H9 (cell line): ENCODE data around the gene ZDHHC16. TPM values are rescaled to one million over a fixed set of nuclear protein-coding genes. Genes with fewer than 3 reads are reported as not detected.

Experiments used
- DNase-seq: peaks from one replicate; pipeline ENCODE4 v3.0.0-alpha.2; 2017
- H2AFZ ChIP-seq: one replicate; pipeline ENCODE4 v1.6.1; 2013; ENCODE audit warnings: mild to moderate bottlenecking, low read length, control low read depth, moderate library complexity
- H2AK5ac ChIP-seq: 2 replicates; pipeline ENCODE4 v1.6.1; 2013; ENCODE audit warnings: low read length, control low read depth, mixed read lengths; ENCODE audit not compliant: insufficient read length
- H2BK120ac ChIP-seq: one replicate; pipeline ENCODE4 v1.6.1; 2013; ENCODE audit warnings: low read depth, mild to moderate bottlenecking, low read length, control low read depth, inconsistent platforms; ENCODE audit not compliant: poor library complexity, severe bottlenecking
- H2BK12ac ChIP-seq: 2 replicates; pipeline ENCODE4 v1.6.1; 2013; ENCODE audit warnings: low read length, control low read depth, mixed read lengths, low read depth; ENCODE audit not compliant: insufficient read length
- H2BK15ac ChIP-seq: 2 replicates; pipeline ENCODE4 v1.6.1; 2013; ENCODE audit warnings: low read depth, low read length, control low read depth
- H2BK20ac ChIP-seq: one replicate; pipeline ENCODE4 v1.6.1; 2013; ENCODE audit warnings: low read depth, mild to moderate bottlenecking, low read length, control low read depth, inconsistent platforms; ENCODE audit not compliant: poor library complexity, severe bottlenecking
- H2BK5ac ChIP-seq: 2 replicates; pipeline ENCODE4 v1.6.1; 2013; ENCODE audit warnings: low read length, control low read depth, mixed read lengths; ENCODE audit not compliant: insufficient read length
- H3K14ac ChIP-seq: 2 replicates; pipeline ENCODE4 v1.6.1; 2013; ENCODE audit warnings: low read length, control low read depth; ENCODE audit not compliant: insufficient read depth
- H3K18ac ChIP-seq: 2 replicates; pipeline ENCODE4 v1.6.1; 2013; ENCODE audit warnings: low read depth, mild to moderate bottlenecking, mixed read lengths, low read length, control low read depth; ENCODE audit not compliant: insufficient read length
- H3K23ac ChIP-seq: 2 replicates; pipeline ENCODE4 v1.6.1; 2013; ENCODE audit warnings: low read length, control low read depth, mixed read lengths, low read depth; ENCODE audit not compliant: insufficient read length
- H3K23me2 ChIP-seq: 2 replicates; pipeline ENCODE4 v1.6.1; 2013; ENCODE audit warnings: low read depth, mild to moderate bottlenecking, mixed read lengths, low read length, control low read depth; ENCODE audit not compliant: insufficient read length, poor library complexity, severe bottlenecking
- H3K27ac ChIP-seq: 2 replicates; pipeline ENCODE4 v1.5.1; 2013; ENCODE audit warnings: low read length, control low read depth, mixed read lengths, low read depth; ENCODE audit not compliant: insufficient read length
- H3K27me3 ChIP-seq: 2 replicates; pipeline ENCODE4 v1.6.1; 2013; ENCODE audit warnings: low read length, control low read depth, inconsistent platforms; ENCODE audit not compliant: insufficient read depth
- H3K4ac ChIP-seq: 2 replicates; pipeline ENCODE4 v1.6.1; 2013; ENCODE audit warnings: low read depth, mild to moderate bottlenecking, control low read depth, inconsistent platforms, low read length, moderate library complexity
- H3K4me1 ChIP-seq: 2 replicates; pipeline ENCODE4 v1.6.1; 2013; ENCODE audit warnings: low read length, control low read depth, inconsistent platforms; ENCODE audit not compliant: insufficient read depth
- H3K4me2 ChIP-seq: 2 replicates; pipeline ENCODE4 v1.6.1; 2013; ENCODE audit warnings: low read length, control low read depth, mixed read lengths; ENCODE audit not compliant: insufficient read length, insufficient read depth
- H3K56ac ChIP-seq: 2 replicates; pipeline ENCODE4 v1.6.1; 2013; ENCODE audit warnings: low read depth, mild to moderate bottlenecking, mixed read lengths, low read length, control low read depth; ENCODE audit not compliant: insufficient read length
- H3K79me1 ChIP-seq: 2 replicates; pipeline ENCODE4 v1.6.1; 2013; ENCODE audit warnings: low read depth, mild to moderate bottlenecking, moderate library complexity, low read length, control low read depth, inconsistent platforms; ENCODE audit not compliant: insufficient read depth, poor library complexity, severe bottlenecking
- H3K79me2 ChIP-seq: 2 replicates; pipeline ENCODE4 v1.6.1; 2013; ENCODE audit warnings: low read length, control low read depth, inconsistent platforms; ENCODE audit not compliant: insufficient read depth
- H3K9ac ChIP-seq: 2 replicates; pipeline ENCODE4 v1.6.1; 2013; ENCODE audit warnings: low read length, control low read depth, mixed read lengths; ENCODE audit not compliant: insufficient read length; ENCODE audit errors: extremely low read depth
- H3K9me3 ChIP-seq: one replicate; pipeline ENCODE4 v1.6.1; 2013; ENCODE audit warnings: low read depth, low read length, inconsistent platforms; ENCODE audit not compliant: control insufficient read depth
- H3T11ph ChIP-seq: one replicate; pipeline ENCODE4 v1.6.1; 2013; ENCODE audit warnings: mild to moderate bottlenecking, low read length, control low read depth, inconsistent platforms
- H4K20me1 ChIP-seq: one replicate; pipeline ENCODE4 v1.6.1; 2013; ENCODE audit not compliant: control insufficient read depth, insufficient read length, insufficient read depth
- H4K5ac ChIP-seq: 2 replicates; pipeline ENCODE4 v1.6.1; 2013; ENCODE audit warnings: low read depth, mild to moderate bottlenecking, mixed read lengths, low read length, control low read depth; ENCODE audit not compliant: insufficient read length
- H4K8ac ChIP-seq: replicated peaks from 2 replicates; pipeline ENCODE4 v1.6.1; 2013; ENCODE audit warnings: low read length, control low read depth, mixed read lengths, low read depth; ENCODE audit not compliant: insufficient read length
- H4K91ac ChIP-seq: 2 replicates; pipeline ENCODE4 v1.6.1; 2013; ENCODE audit warnings: low read depth, mild to moderate bottlenecking, moderate library complexity, mixed read lengths, low read length, control low read depth; ENCODE audit not compliant: insufficient read length
- H3K27ac Mint-ChIP-seq, 3 experiments: 2 replicates in 2 of 3; 3 replicates in 1 of 3; pipeline ENCODE4 v1.8.0; 2020 to 2021; ENCODE audit warnings: mixed read lengths in 3 of 3, mild to moderate bottlenecking in 1 of 3, moderate library complexity in 1 of 3
- H3K27me3 Mint-ChIP-seq: 2 replicates; pipeline ENCODE4 v1.8.0; 2021; ENCODE audit warnings: low read depth, mild to moderate bottlenecking, moderate library complexity, mixed read lengths
- H3K36me3 Mint-ChIP-seq, 3 experiments: 2 replicates in 2 of 3; 3 replicates in 1 of 3; pipeline ENCODE4 v1.8.0; 2020 to 2021; ENCODE audit warnings: low read depth in 3 of 3, mixed read lengths in 3 of 3; ENCODE audit not compliant: insufficient read depth in 1 of 3
- H3K4me1 Mint-ChIP-seq, 2 experiments: 2 replicates each; pipeline ENCODE4 v1.8.0; 2020; ENCODE audit warnings: mixed read lengths in 2 of 2
- H3K4me3 Mint-ChIP-seq, 2 experiments: 2 replicates in 1 of 2; 3 replicates in 1 of 2; pipeline ENCODE4 v1.8.0; 2020 to 2021; ENCODE audit warnings: mild to moderate bottlenecking in 2 of 2, mixed read lengths in 2 of 2, moderate library complexity in 1 of 2
- H3K9me3 Mint-ChIP-seq, 2 experiments: 2 replicates in 1 of 2; 3 replicates in 1 of 2; pipeline ENCODE4 v1.8.0; 2020; ENCODE audit warnings: mild to moderate bottlenecking in 2 of 2, mixed read lengths in 2 of 2, moderate library complexity in 1 of 2
- CTCF ChIP-seq: fragments of 200-600 bp; sonication (generic); conservative IDR thresholded peaks from 3 replicates; pipeline ENCODE4 v1.8.0; 2021; ENCODE audit warnings: antibody characterized with exemption, mild to moderate bottlenecking
- WGBS: extraction: QIAGEN DNeasy Blood & Tissue Kit; methylation state at CpG from one replicate; pipeline ENCODE4 v1.1.7; 2013; ENCODE audit warnings: missing lambda C conversion rate, low lambda C conversion rate, mixed read lengths; ENCODE audit not compliant: insufficient read length; ENCODE audit errors: extremely low coverage; 5-methylcytosine and 5-hydroxymethylcytosine counted together
- total RNA-seq: library from RNA; stranded (reverse); gene quantifications from 2 replicates; pipeline ENCODE4 v1.2.1, GENCODE V29; 2021

ZDHHC16 gene
- total RNA-seq, 1 experiment from 2014 or later = 45.4 TPM

- Mint-ChIP-seq H3K4me1 (peaks cover 8 to 12% of the 10 kb centered on the region in 2 experiments), H3K9me3 (no peaks in the 10 kb centered on the region), H3K4me3 (peak overlapping the region; percentile 96 to 97), H3K27ac (peak overlapping the region; percentile 84 to 98 (median 92); a peak in 3 of 7 replicates), H3K36me3 (peaks cover 0 to 19% (median 5%) of the 10 kb centered on the region in 3 experiments; a peak in 4 of 7 replicates), H3K27me3 (no peaks in the 10 kb centered on the region)
- Histone ChIP-seq H2BK20ac (no peak overlapping the region), H4K8ac (no peak overlapping the region), H3K23ac (no peak overlapping the region), H3K9me3 (no peaks in the 10 kb centered on the region), H2AFZ (no peak overlapping the region), H3T11ph (no peak overlapping the region), H3K27me3 (no peaks in the 10 kb centered on the region), H3K4ac (no peak overlapping the region), H4K5ac (no peak overlapping the region), H2BK15ac (no peak overlapping the region), H4K20me1 (no peaks in the 10 kb centered on the region), H3K4me1 (no peaks in the 10 kb centered on the region), H2BK5ac (no peak overlapping the region), H2BK120ac (no peak overlapping the region), H3K14ac (no peak overlapping the region), H3K79me1 (no peaks in the 10 kb centered on the region), H3K56ac (no peak overlapping the region), H3K27ac (no peak overlapping the region), H3K18ac (peak overlapping the region; percentile 30), H4K91ac (no peak overlapping the region), H3K23me2 (peaks cover 7% of the 10 kb centered on the region), H3K4me2 (peak overlapping the region; percentile 80), H2BK12ac (no peak overlapping the region), H3K79me2 (0 out of 2 replicates have a peak, but pooled peaks cover 2% of the 10 kb centered on the region), H2AK5ac (no peak overlapping the region), H3K9ac (no peak overlapping the region)
- DNase-seq = peak; percentile 51
- WGBS = no CpG with 5 or more reads among the region's 13 CpGs
- TF ChIP-seq CTCF = no peak
Measured at GRCh38 chr10:97401455-97401919, 44.5 kb upstream of the ZDHHC16 start.
